HepG2 (cell line): ENCODE measurements around the gene TBC1D12. TPM values are rescaled to one million over a fixed set of nuclear protein-coding genes. Genes with fewer than 3 reads are reported as not detected.

ENCODE experiments used
- ARHGAP35 ChIP-seq: sonication (generic); formaldehyde crosslinking; IDR thresholded peaks from 2 replicates; pipeline ENCODE4 v1.9.0; 2022; ENCODE audit warnings: mild to moderate bottlenecking, inconsistent platforms, moderate library complexity, missing genetic modification reagents, borderline replicate concordance
- ATF5 ChIP-seq: sonication (generic); formaldehyde crosslinking; IDR thresholded peaks from 2 replicates; pipeline ENCODE4 v1.4.0; 2020; ENCODE audit warnings: mild to moderate bottlenecking, low read depth, missing genetic modification reagents
- CEBPG ChIP-seq: IDR thresholded peaks from 2 replicates; pipeline ENCODE4 v1.6.1; 2016
- E2F1 ChIP-seq: sonication (generic); formaldehyde crosslinking; IDR thresholded peaks from 2 replicates; pipeline ENCODE4 v1.5.0; 2020; ENCODE audit warnings: missing genetic modification reagents
- ETS1 ChIP-seq: sonication (generic); formaldehyde crosslinking; IDR thresholded peaks from 2 replicates; pipeline ENCODE4 v1.4.0; 2020; ENCODE audit warnings: missing genetic modification reagents
- MXD1 ChIP-seq: sonication (generic); formaldehyde crosslinking; IDR thresholded peaks from 2 replicates; pipeline ENCODE4 v1.4.0; 2020; ENCODE audit warnings: mild to moderate bottlenecking, missing genetic modification reagents
- NFE2 ChIP-seq: sonication (generic); formaldehyde crosslinking; IDR thresholded peaks from 2 replicates; pipeline ENCODE4 v1.4.0; 2020; ENCODE audit warnings: missing genetic modification reagents
- NFIB ChIP-seq: sonication (generic); formaldehyde crosslinking; IDR thresholded peaks from 2 replicates; pipeline ENCODE4 v1.9.0; 2021; ENCODE audit warnings: missing genetic modification reagents, mild to moderate bottlenecking, borderline replicate concordance
- RBM22 ChIP-seq: fragments of 200-400 bp; formaldehyde crosslinking; optimal IDR thresholded peaks from 2 replicates; pipeline ENCODE3; 2017; ENCODE audit warnings: mild to moderate bottlenecking, low read length, moderate library complexity
- STAT6 ChIP-seq: sonication (generic); formaldehyde crosslinking; IDR thresholded peaks from 2 replicates; pipeline ENCODE4 v1.4.0; 2020; ENCODE audit warnings: missing genetic modification reagents, mild to moderate bottlenecking, borderline replicate concordance
- YEATS2 ChIP-seq: sonication (generic); formaldehyde crosslinking; IDR thresholded peaks from 2 replicates; pipeline ENCODE4 v1.4.0; 2020; ENCODE audit warnings: missing genetic modification reagents, borderline replicate concordance
- ZBTB26 ChIP-seq: IDR thresholded peaks from 2 replicates; pipeline ENCODE4 v1.6.1; 2016; ENCODE audit warnings: missing compliant biosample characterization, missing genetic modification reagents, borderline replicate concordance
- ZBTB7A ChIP-seq: sonication (generic); formaldehyde crosslinking; IDR thresholded peaks from 2 replicates; pipeline ENCODE4 v1.8.0; 2022; ENCODE audit warnings: mild to moderate bottlenecking, missing genetic modification reagents
- ZKSCAN5 ChIP-seq: sonication (generic); formaldehyde crosslinking; IDR thresholded peaks from 2 replicates; pipeline ENCODE4 v1.5.1; 2020; ENCODE audit warnings: mild to moderate bottlenecking, missing genetic modification reagents
- ZNF101 ChIP-seq: sonication (generic); formaldehyde crosslinking; IDR thresholded peaks from 2 replicates; pipeline ENCODE4 v1.4.0; 2020; ENCODE audit warnings: mild to moderate bottlenecking, low read depth, missing genetic modification reagents, borderline replicate concordance
- ZNF225 ChIP-seq: sonication (generic); formaldehyde crosslinking; IDR thresholded peaks from 2 replicates; pipeline ENCODE4 v1.4.0; 2020; ENCODE audit warnings: mild to moderate bottlenecking, missing genetic modification reagents
- ZNF414 ChIP-seq: sonication (generic); formaldehyde crosslinking; IDR thresholded peaks from 2 replicates; pipeline ENCODE4 v1.5.0; 2020; ENCODE audit warnings: missing genetic modification reagents
- ZSCAN21 ChIP-seq: sonication (generic); formaldehyde crosslinking; IDR thresholded peaks from 2 replicates; pipeline ENCODE4 v1.8.0; 2022; ENCODE audit warnings: mild to moderate bottlenecking, missing genetic modification reagents, moderate library complexity, borderline replicate concordance
- polyA plus RNA-seq, 8 experiments: library from polyadenylated mRNA; depleted of rRNA in 3 of 8; stranded (reverse) in 7 of 8; unstranded in 1 of 8; fragments of >200 nt; fragmentation: Illumina TruSeq in 4 of 8; extraction: Trizol in 4 of 8; gene quantifications; 2 replicates each; pipeline versions ENCODE4 v1.2.1 to v1.2.3, GENCODE V29; 2011 to 2016; ENCODE audit warnings: low read depth in 4 of 8, missing spikeins in 1 of 8, mixed read lengths in 1 of 8; ENCODE audit not compliant: insufficient read depth in 1 of 8
- total RNA-seq, 5 experiments: library from RNA; depleted of rRNA; stranded (reverse); fragments of >200 nt; fragmentation: Illumina TruSeq; extraction: Trizol; gene quantifications; 2 replicates each; pipeline ENCODE4 v1.2.3, GENCODE V29; 2016; ENCODE audit warnings: low read depth in 1 of 5

TBC1D12 gene
- total and polyA plus RNA-seq, 2 of the 13 experiments (the other 11 are each of a cell fraction or from before 2014, with no cell fraction given): 5.7 to 6.2 TPM

GRCh38 chr10:94402204-94402842, at the start of gene TBC1D12 (continued):
- TF ChIP-seq ZKSCAN5 (CRISPR knock-in tag) (no peak), ATF5 (no peak), E2F1 (CRISPR knock-in tag) (0 out of 2 replicates have a peak, but pooled peaks have one; percentile 46), ETS1 (CRISPR knock-in tag) (no peak), NFE2 (CRISPR knock-in tag) (no peak), ZBTB26 (CRISPR knock-in tag) (peak; percentile 18; the same call in 1 of the 2 replicates), RBM22 (no peak), ZNF414 (CRISPR knock-in tag) (0 out of 2 replicates have a peak, but pooled peaks have one; percentile 88), MXD1 (peak; percentile 89), YEATS2 (CRISPR knock-in tag) (peak; percentile 81; the same call in 1 of the 2 replicates), ZSCAN21 (CRISPR knock-in tag) (no peak), ZNF225 (CRISPR knock-in tag) (peak; percentile 47; the same call in 1 of the 2 replicates), STAT6 (CRISPR knock-in tag) (no peak), CEBPG (CRISPR knock-in tag) (0 out of 2 replicates have a peak, but pooled peaks have one; percentile 1), ZBTB7A (CRISPR knock-in tag) (0 out of 2 replicates have a peak, but pooled peaks have one; percentile 21), ARHGAP35 (CRISPR knock-in tag) (no peak), NFIB (CRISPR knock-in tag) (no peak), ZNF101 (CRISPR knock-in tag) (no peak)
